ENCODE data around the gene INO80B.
A peak's percentile ranks its signal among the peaks of the same experiment; 100 is the strongest.

The INO80B gene

GRCh38 chr2:74454654-74455511 lies at the start of gene INO80B:
TSS of gene INO80B (plus strand) at chr2:74455087. CDS start at chr2:74455117, 30 bp downstream.
- no peak for TF ChIP-seq CTCF (IDR thresholded peaks at IDR 0.05; ENCODE audit: low read depth, low read length, missing control alignments)
- peak within 1 kb of the TSS; percentile 84 for H3K4me3 ChIP-seq (ENCODE audit: low read depth, low read length)
- no peaks in the 10 kb centered on the region for H3K27me3 ChIP-seq (replicated peaks)
- H3K27ac ChIP-seq, result peak within 1 kb of the TSS; percentile 32
- no peaks in the 10 kb centered on the region for H3K36me3 ChIP-seq (replicated peaks)
- DNase-seq, result peak; percentile 97
- in situ Hi-C loops (cut with HindIII; ENCODE audit: low pct_ligation_motif_present, low sequenced_read_pairs), result no loop called here

GRCh38 chr2:74406035-74406434 lies 48.9 kb upstream of the INO80B start:
- no peak overlapping the region for H3K27ac ChIP-seq
- in situ Hi-C loops (cut with HindIII; ENCODE audit: low pct_ligation_motif_present, low sequenced_read_pairs), result no loop called here
- DNase-seq, result peak; percentile 49

GRCh38 chr2:74407682-74408081 lies 47.2 kb upstream of the INO80B start:
- no peak overlapping the region for H3K27ac ChIP-seq
- DNase-seq, result no peak
- H3K4me3 ChIP-seq (ENCODE audit: low read depth, low read length), result no peak overlapping the region
- TF ChIP-seq CTCF (IDR thresholded peaks at IDR 0.05; ENCODE audit: low read depth, low read length, missing control alignments), result no peak
- no peaks in the 10 kb centered on the region for H3K27me3 ChIP-seq (replicated peaks)
- in situ Hi-C loops (cut with HindIII; ENCODE audit: low pct_ligation_motif_present, low sequenced_read_pairs), result no loop called here
- H3K36me3 ChIP-seq (replicated peaks), result no peaks in the 10 kb centered on the region

More at GRCh38 chr2:74406035-74406434, 48.9 kb upstream of the INO80B start:
- Histone ChIP-seq H3K4me3 (ENCODE audit: low read depth, low read length) (no peak overlapping the region), H3K27me3 (replicated peaks) (no peaks in the 10 kb centered on the region), H3K36me3 (replicated peaks) (no peaks in the 10 kb centered on the region)
- no peak for TF ChIP-seq CTCF (IDR thresholded peaks at IDR 0.05; ENCODE audit: low read depth, low read length, missing control alignments)

- no peak for DNase-seq
- TF ChIP-seq CTCF (IDR thresholded peaks at IDR 0.05; ENCODE audit: low read depth, low read length, missing control alignments), result no peak
- H3K36me3 ChIP-seq (replicated peaks), result no peaks in the 10 kb centered on the region
- no peaks in the 10 kb centered on the region for H3K27me3 ChIP-seq (replicated peaks)
- in situ Hi-C loops (cut with HindIII; ENCODE audit: low pct_ligation_motif_present, low sequenced_read_pairs), result no loop called here
- H3K27ac ChIP-seq, result no peak overlapping the region
- H3K4me3 ChIP-seq (ENCODE audit: low read depth, low read length), result no peak overlapping the region
Measured at GRCh38 chr2:74413001-74413698, 41.7 kb upstream of the INO80B start.

GRCh38 chr2:74414441-74414840 lies 40.4 kb upstream of the INO80B start:
- no peak for TF ChIP-seq CTCF (IDR thresholded peaks at IDR 0.05; ENCODE audit: low read depth, low read length, missing control alignments)
- Histone ChIP-seq H3K36me3 (replicated peaks) (no peaks in the 10 kb centered on the region), H3K27me3 (replicated peaks) (no peaks in the 10 kb centered on the region), H3K27ac (no peak overlapping the region), H3K4me3 (ENCODE audit: low read depth, low read length) (peak overlapping the region; percentile 57)
- no peak for DNase-seq
- in situ Hi-C loops (cut with HindIII; ENCODE audit: low pct_ligation_motif_present, low sequenced_read_pairs), result no loop called here
